GM21619 (cell line): ENCODE measurements around the gene DENND10.
"Not testable (repeated sequence)": the region's sequence is repeated elsewhere in the genome, so short reads cannot be mapped to it uniquely, and the experiment has no call there.

Experiments used
- ATAC-seq: cut with Tn5 transposase; IDR thresholded peaks from one replicate; pipeline ENCODE4 v1.9.1; 2021; ENCODE audit not compliant: unreplicated experiment

DENND10 gene

DNA sequence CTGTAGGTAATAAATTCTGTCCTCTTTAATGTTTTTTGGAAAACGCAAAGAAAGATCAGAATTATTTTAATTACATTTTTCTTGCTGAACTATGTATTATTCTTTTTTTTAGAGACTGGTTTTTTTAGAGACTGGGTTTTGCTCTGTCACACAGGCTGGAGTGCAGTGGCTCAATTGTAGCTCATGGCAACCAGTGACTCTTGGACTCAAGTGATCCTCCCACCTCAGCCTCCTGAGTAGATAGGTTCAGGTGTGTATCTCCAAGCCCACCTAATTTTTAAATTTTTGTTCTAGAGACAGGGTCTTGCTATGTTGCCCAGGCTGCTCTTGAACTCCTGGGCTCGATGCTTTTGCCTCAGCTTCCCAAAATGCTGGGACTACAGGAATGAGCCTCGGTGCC lies 5.3 kb upstream of the DENND10 start:
- no peak for ATAC-seq

DNA sequence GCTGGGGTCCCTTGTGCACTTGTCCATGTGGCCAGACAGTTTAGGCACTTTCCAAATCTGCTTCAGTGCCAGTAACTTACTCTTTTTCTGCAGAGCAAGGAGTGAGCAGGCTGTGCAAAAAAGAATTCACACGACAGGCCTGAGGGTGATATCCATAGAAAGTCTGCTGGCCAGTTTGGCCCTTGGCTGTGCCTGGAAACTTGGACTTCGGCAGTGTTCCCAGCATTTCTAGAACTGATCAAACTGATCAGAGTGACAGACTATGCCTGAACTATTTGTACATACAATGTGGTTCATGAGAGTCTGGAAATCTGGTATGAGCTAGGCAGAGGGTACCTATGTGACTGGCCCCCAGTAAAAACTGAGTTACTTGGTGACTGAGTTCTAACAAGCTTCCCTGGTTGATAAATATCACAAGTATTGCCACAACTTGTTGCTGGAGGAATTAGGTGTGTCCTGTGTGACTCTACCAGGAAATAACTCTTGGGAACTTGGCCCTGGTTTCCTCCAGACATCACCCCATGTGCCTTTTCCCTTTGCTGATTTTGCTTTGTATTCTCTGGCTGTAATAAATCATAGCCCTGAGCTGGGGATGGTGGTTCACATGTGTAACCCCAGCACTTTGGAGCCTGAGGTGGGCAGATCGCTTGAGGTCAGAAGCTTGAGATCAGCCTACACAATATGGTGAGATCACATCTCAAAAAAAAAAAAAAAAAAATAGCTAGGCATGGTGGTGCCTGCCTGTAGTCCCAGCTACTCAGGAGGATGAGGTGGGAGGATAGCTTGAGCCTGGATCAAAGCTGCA lies 3.3 kb upstream of the DENND10 start:
- no peak for ATAC-seq

DNA sequence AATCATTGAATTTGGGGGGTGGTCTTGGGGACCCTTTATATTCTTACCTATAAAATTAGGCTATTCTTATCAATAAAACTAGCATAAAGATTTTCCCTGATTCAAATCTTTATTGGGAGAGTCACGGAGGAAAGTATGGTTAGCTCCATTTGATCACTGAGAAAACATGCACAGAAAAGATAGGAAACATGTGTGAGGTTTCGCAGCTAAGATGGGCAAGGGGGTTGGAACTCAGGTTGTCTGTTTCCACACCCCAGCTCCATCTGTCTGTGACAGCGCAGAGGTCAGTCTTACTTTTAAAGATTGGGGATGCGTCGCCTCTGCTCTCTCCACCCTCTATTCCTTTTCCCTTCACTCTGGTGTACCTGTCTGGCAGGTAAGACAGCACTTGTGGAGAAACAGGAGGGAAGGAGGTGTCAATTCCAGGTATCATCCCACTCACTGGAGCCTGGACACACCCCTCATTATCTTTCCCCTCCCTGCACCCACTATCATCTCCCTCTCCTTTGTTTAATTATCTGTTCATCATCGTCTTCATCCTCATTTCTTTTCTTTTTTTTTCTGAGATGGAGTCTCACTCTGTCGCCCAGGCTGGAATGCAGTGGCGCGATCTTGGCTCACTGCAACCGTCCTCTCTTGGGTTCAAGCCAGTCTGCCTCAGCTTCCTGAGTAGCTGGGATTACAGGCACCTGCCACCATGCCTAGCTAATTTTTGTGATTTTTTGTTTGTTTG lies 2.4 kb upstream of the DENND10 start:
- no peak for ATAC-seq

DNA sequence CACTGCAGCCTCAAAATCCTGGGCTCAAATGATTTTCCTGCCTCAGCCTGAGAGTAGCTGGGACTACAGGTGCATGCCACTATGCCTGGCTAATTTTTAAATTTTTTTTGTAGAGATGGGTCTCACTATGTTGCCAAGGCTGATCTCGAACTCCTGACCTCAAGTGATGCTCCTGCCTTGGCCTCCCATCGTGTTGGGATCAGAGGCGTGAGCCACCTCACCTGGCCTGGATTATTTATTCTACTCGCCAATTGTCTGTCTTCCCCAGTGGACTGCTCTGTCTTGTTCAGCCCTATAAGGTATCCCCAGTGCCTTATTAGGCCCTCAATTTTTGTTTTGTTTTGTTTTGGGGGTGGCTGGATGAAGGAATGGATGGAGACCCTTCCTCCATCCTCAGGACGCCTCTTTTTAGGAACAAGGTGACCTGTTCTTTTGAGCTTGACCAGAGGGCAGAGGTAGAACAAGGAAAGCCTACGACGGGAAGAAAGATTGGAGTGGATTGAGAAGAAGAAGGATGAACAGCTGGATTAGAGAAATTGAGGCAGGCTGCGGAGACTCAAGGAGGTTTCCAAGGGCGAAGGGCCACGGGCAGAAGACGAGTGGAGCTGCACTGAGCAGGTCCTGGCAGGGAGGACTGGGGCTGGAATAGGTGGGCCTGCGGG lies 541 bp upstream of the DENND10 start:
- ATAC-seq = no peak

DNA sequence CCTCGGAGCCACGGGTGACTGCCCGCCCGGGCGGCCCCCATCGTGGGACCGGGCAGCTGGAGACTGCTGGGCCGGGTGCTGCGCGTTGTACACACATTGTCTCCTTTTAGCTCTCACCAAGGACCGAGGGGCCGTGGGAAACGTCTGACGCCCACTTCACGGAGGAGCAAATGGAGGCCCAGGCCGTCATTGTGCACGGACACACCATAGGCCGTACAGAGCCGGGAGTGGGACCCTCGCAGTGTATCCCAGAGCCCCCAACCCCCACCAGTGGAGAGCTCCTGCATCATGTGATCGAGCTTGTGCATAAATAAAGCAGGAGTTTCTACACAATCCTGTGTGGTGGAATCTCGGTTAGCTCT lies 722 bp downstream of the DENND10 start:
- ATAC-seq = no peak

DNA sequence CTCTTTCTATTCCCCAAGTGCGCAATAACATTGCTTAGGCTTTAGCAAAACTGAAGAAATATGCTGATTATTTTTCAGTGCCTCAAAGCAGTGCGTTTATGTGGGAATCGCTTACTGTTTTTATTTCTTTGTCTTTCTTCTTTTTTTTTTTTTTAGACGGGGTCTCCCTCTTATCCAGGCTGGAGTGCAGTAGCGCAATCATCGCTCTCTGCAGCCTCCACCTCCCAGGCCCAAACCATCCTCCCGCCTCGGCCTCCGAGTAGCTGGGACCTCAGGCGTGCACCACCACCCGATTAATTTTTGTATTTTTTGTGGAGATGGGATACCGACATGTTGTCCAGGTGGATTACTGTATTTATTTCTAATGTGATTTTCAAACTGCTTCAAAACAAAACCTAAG lies 1.2 kb downstream of the DENND10 start:
- ATAC-seq = no peak

DNA sequence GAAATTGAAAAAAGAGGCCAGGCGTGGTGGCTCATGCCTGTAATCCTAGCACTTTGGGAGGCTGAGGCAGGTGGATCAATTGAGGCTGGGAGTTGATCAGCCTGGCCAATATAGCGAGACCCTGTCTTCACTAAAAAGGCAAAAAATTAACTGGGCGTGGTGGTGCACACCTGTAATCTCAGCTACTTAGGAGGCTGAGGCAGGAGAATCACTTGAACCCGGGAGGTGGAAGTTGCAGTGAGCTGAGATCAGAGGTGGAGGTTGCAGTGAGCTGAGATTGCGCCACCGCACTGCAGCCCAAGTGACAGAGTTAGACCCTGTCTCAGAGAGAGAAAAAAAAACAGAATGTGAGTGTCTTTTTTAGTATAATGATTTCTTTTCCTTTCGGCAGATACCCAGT lies 2.0 kb downstream of the DENND10 start:
- ATAC-seq = not testable (repeated sequence)

DNA sequence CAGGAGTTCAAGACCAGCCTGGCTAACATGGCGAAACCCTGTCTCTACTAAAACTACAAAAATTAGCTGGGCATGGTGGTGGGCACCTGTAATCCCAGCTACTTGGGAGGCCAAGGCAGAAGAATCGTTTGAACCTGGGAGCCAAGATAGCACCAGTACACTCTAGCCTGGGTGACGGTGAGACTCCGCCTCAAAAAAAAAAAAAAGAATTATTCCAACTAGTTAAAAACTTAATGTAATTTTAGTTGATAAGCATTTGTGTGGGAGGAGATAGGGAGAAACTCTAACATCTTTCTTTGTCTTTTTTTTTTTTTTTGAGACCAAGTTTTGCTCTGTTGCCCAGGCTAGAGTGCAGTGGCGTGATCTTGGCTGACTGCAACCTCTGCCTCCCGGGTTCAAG lies 3.2 kb downstream of the DENND10 start:
- ATAC-seq = not testable (repeated sequence)

DNA sequence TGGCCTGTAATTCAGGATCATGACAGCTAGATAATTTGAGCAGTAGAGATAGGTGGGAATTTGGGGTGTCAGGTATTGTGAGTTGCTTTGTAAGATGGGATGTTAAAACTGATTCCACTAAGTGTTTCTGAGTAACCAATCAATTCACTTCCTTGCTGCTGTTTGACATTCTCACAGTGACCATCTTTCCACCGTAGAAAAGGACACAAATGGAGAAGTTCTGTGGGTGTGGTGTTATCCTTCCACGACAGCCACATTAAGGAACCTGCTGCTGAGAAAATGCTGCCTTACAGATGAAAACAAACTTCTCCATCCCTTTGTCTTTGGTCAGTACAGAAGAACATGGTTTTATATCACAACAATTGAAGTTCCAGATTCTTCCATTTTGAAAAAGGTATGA lies 3.9 kb downstream of the DENND10 start:
- ATAC-seq = not testable (repeated sequence)

DNA sequence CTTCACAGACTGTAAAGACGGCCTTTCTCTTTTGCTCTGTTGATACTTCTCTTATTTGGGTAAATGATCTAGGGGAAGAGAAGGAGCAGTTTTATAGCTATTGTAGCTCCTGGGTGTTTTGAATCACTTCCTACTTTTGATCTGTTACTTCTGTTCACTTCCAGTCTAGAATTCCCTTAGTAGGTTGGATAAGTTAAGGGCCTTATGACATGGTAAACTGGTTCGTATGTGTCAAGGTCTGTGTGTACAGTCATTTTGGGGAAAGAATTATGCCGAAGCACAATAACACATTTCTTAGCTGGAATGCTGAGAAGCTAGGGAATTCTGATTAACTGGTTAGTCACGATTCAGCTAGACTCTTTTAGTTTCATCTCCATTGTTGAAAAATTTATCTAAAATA lies 8.1 kb downstream of the DENND10 start:
- no peak for ATAC-seq

DNA sequence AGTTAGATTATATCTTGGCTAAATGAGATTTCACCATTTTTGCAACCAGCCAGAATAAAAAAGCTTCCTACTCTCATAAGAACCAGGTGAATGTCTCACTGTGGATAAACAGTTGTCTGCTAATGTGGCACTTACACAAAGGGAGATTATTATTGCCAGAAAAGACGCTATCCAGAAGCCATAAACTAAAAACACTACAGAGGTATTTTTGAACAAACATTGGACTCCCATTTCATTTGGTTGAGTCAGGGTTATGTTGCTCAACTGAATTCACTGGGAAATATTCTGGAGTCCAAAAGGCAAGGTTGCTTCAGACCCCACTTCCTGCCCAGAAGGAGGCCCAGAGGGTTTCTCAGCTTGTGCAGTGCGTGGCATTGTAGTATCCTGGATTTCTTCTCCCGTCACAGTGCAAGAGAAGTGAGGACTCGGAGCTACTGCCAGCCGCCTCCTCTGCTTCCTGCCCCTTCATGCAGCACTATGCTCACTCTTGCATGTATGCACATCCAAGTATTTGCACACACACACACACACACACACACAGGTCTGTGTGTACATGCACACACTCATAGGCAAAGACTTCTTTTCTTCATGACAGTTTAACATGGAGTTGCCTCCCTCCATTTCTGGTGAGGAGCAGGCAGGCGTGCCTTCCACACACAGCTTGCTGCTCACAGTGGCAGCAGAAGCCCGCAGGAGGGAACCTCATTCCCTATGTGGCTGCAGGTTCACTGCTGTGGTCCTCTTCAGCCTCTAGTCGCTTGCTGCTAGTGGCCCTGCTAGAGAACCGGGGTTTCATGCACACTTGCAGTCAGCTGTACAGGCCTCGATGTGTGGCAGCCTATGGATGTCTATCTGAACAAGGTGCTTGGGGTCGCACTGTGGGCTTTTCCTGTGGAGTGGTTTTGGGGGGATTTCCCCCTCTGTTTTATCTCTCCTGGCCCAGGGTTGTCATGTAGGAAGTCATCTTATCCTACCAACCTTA lies 10.1 kb downstream of the DENND10 start:
- ATAC-seq = no peak

DNA sequence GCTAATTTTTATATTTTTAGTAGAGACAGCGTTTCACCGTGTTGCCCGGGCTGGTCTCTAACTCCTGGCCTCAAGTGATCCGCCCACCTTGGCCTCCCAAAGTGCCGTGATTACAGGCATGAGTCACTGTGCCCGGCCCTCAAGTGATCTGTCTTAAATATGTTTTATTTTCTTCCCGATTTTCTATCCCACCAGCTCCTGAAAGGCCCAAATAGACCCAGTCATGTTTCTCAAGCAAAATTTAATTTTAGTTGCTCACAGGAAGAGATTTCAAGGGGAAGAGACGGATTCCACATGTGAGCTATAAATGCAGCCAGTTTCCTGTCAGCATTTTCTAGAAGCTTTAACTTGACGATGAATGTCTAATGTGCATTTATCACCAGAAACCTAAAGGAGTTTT lies 12.0 kb downstream of the DENND10 start:
- no peak for ATAC-seq

DNA sequence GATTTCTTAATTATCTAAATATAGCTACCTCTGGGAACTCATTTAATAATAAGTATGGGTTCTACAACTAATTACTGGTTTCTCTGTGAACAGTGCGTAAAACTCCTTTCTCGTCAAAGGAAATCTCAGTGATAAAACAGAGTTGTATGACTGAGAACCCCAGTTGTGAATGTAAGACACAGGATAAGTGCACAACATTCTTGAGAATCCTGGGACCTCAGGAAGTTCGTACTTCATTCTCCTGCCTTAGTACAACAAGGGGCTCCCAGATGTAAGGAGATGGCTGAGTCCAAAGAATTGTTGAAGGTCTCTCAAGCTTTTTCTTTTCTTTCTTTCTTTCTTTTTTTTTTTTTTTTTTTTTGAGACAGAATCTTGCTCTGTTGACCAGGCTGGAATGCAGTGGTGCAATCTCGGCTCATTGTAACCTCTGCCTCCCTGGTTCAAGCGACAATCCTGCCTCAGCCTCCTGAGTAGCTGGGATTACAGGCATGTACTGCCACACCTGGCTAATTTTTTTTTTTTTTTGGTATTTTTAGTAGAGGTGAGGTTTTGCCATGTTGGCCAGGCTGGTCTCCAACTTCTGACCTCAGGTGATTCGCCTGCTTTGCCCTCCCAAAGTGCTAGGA lies 12.5 kb downstream of the DENND10 start:
- no peak for ATAC-seq

DNA sequence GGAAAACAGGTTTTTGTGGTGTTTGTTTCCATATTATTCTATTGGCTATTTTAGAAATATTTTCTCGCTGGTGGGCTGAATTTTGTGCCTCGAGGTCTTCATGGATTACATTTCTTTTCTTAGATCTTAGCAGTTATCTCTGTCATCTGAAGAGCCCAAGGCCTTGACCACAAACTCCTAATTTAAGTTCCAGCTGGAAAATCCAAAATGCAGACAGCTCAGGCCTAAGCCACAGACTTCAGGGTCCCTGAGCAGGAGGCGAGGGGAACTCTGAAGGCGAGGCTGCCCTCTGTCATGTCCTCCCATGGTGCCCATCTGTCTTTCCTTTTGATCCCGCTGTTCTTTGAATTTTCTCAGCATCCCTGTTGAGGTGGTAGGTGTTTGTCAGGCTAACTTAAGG lies 14.3 kb downstream of the DENND10 start:
- no peak for ATAC-seq

DNA sequence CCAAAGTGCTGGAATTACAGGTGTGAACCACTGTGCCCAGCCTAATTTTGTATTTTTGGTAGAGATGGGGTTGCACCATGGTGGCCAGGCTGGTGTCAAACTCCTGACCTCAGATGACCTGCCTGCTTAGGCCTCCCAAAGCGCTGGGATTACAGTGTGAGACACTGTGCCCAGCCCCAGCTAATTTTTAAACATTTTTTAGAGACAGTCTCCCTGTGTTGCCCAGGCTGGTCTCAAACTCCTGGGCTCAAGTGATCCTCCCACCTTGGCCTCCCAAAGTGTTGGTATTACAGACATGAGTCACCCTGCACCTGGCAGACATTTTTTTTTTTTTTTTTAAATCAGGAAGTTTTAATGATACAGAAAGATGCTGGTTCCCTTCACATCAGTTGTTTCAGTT lies 15.5 kb downstream of the DENND10 start:
- no peak for ATAC-seq

DNA sequence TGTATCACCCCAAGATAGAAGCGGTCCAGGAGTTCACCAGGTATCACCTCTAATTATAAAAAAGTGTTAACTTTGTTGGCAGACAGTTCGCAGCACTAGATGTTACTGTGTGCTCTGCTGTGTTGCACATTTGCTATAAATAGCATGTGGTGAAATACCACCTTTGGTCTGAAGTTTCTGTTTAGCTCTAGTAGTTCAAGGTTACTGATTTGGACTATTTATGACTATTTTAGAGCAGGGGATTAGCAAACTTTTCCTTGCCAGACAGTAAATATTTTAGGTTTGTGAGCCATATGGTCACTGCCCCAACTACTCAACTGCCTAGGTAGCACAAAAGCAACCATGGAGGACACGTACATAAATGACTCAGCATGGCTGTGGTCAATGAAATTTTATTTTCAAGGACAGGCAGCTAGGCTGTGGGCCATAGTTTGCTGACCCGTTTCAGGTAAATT lies 16.5 kb downstream of the DENND10 start:
- peak; percentile 93 for ATAC-seq

DNA sequence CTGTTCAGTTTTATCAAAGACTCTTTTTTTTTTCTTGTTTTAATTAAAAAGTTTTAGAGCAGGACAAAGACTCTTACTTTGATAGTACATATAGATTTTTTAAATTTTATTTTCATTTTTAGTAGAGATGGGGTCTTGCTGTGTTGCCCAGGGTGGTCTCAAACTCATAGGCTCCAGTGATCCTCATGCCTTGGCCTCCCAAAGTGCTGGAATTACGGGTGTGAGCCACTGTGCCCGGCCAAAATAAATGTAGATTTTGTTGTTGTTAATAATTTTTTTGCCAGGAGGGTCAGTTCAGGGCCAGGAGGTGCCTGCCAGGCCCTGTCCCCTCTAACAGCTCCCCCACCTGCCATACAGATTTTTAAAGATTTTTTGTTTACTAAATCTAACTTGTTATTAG lies 17.0 kb downstream of the DENND10 start:
- no peak for ATAC-seq

DNA sequence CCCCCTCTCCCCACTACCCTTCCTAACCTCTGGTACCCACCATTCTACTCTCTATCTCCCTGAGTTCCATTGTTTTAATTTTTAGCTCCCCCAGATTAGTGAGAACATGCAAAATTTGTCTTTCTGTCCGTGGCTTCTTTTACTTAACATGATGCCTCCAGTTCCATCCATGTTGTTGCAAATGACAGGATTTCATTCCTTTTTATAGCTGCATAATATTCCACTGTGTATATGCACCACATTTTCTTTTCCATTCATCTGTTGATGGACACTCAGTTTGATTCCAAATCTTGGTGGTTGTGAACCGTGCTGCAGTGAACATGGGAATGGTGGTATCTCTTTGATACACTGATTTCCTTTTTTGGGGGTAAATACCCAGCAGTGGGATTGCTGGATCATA lies 22.0 kb downstream of the DENND10 start:
- no peak for ATAC-seq

DNA sequence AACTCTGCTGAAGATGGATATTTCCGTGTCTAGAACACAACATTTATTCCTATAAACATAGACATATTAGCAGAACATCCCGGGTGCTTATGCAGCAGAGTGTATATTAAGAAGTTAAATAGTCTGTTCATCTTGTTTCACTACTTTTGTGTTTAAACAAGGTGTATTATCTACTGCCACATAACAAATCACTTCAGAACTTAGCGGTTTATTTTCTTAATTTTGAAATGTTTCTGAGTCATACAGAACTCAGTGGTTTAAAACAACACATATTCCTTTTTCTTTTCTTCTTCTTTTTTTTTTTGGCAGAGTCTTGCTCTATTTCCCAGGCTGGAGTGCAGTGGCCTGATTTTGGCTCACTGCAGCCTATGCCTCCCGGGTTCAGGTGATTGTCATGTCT lies 25.8 kb downstream of the DENND10 start:
- no peak for ATAC-seq

DNA sequence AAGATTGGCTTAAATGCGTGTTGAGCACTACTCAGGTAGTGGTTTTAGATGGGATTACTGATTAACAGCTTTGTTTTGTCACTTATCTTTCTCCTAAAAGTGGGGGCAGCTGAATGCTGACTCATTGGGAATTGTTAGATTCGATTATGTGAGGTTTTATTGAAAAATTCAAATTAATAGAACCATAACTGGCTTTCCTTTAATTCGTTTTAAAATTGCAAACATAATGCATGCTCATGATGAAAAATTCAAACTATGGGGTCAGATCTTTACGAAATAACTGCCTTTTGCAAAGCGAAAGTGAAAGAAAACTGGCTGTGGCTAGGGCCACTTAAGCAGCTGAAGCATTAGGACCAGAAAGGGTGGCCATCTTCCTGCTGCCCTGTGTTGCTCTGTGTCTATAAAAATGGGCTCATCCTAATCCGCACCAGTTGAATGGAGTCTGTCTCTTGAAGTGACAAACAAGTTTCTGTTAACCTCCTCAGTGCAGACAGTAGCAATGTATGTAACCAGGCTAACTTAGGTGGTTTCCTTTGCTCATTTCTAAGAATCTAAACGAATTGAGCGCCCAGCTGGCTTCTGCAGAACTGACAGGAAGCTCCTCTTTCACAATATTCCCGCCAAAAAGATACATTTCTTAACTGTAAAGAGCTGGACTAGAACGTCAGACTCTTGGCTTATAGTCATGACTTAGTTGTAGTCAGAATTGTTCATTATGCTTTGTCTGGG lies 27.8 kb downstream of the DENND10 start:
- ATAC-seq = peak; percentile 77
